K562 (cell line): ENCODE measurements around the gene GPR15. TPM values are rescaled to one million over a fixed set of nuclear protein-coding genes. Genes with fewer than 3 reads are reported as not detected.

Source experiments
- ATAC-seq: fragments of 200-7000 bp; cut with Tn5 transposase; 3 replicates; pipeline ENCODE4 v1.9.1; 2020; ENCODE audit warnings: moderate library complexity
- BruUV-seq: library from RNA; stranded (reverse); fragments of 400-500 nt; replicated peaks from 2 replicates; lab custom pipeline; 2021; lab: Mats Ljungman, UMichigan
- CTCF ChIA-PET: fragments of 300-600 bp; formaldehyde crosslinking; extraction: SDS; loops from one replicate; lab custom pipeline; 2021; ENCODE audit warnings: low intra/inter-chr PET ratio; lab: Yijun Ruan, JAX
- POLR2A ChIA-PET: fragments of 300-600, 350-650 bp; sonication (Branson Sonifier 250); formaldehyde crosslinking; extraction: SDS; loops from one replicate; lab custom pipeline; 2021; ENCODE audit warnings: antibody characterized with exemption, inconsistent platforms; lab: Yijun Ruan, JAX
- DNase-seq, 4 experiments: peaks; one replicate each; pipeline versions ENCODE4 v3.0.0 to v3.0.0-alpha.2; 2011 to 2018; ENCODE audit warnings: low spot score in 3 of 4, mixed read lengths in 3 of 4; ENCODE audit errors: extremely low read depth in 1 of 4
- FAIRE-seq: peaks from 2 replicates; lab custom pipeline; 2011; peaks lifted over from hg19 to GRCh38; lab: Jason Lieb, UNC
- H2AFZ ChIP-seq: 2 replicates; pipeline ENCODE4 v1.6.0; 2011; ENCODE audit warnings: low read depth, low read length, control low read depth, inconsistent platforms
- H3K27ac ChIP-seq: fragments of 200-600 bp; 3 replicates; pipeline ENCODE4 v1.8.0; 2011; ENCODE audit warnings: low read depth, mild to moderate bottlenecking, control low read depth, inconsistent platforms, low read length, moderate library complexity, mixed read lengths; ENCODE audit errors: extremely low read depth
- H3K27me3 ChIP-seq, 2 experiments: fragments of 300-600 bp in 1 of 2; 2 replicates in 1 of 2; 3 replicates in 1 of 2; pipeline versions ENCODE4 v1.6.0 to v1.8.0; 2011; ENCODE audit warnings: inconsistent platforms in 2 of 2, low read length in 2 of 2, mild to moderate bottlenecking in 1 of 2, mixed read lengths in 1 of 2, moderate library complexity in 1 of 2; ENCODE audit not compliant: control insufficient read depth in 2 of 2, insufficient read depth in 2 of 2
- H3K36me3 ChIP-seq: fragments of 300-600 bp; 3 replicates; pipeline ENCODE4 v1.8.0; 2011; ENCODE audit warnings: mild to moderate bottlenecking, low read length, inconsistent platforms; ENCODE audit not compliant: control insufficient read depth, insufficient read depth
- H3K4me1 ChIP-seq, 2 experiments: fragments of 200-600 bp in 1 of 2; replicated peaks in 1 of 2; 2 replicates in 1 of 2; 3 replicates in 1 of 2; pipeline versions ENCODE4 v1.5.1 to v1.8.0; 2011; ENCODE audit warnings: inconsistent platforms in 2 of 2, low read length in 2 of 2, mild to moderate bottlenecking in 1 of 2, mixed read lengths in 1 of 2, moderate library complexity in 1 of 2; ENCODE audit not compliant: control insufficient read depth in 2 of 2, insufficient read depth in 2 of 2
- H3K4me2 ChIP-seq: 2 replicates; pipeline ENCODE4 v1.6.1; 2011; ENCODE audit warnings: low read length, control low read depth, inconsistent platforms, mixed read lengths; ENCODE audit not compliant: insufficient read depth
- H3K4me3 ChIP-seq: fragments of 200-600 bp; sonication (generic), shearing (Covaris generic); 2 replicates; pipeline ENCODE4 v1.5.1; 2016; ENCODE audit warnings: control low read depth, inconsistent platforms
- H3K79me2 ChIP-seq: fragments of 200-600 bp; 3 replicates; pipeline ENCODE4 v1.8.0; 2011; ENCODE audit warnings: low read length, inconsistent platforms; ENCODE audit not compliant: control insufficient read depth, insufficient read depth
- H3K9ac ChIP-seq, 2 experiments: 2 replicates each; pipeline versions ENCODE4 v1.6.0 to v1.6.1; 2011; ENCODE audit warnings: low read depth in 2 of 2, low read length in 2 of 2, control low read depth in 1 of 2, inconsistent platforms in 1 of 2, mild to moderate bottlenecking in 1 of 2, mixed read lengths in 1 of 2; ENCODE audit not compliant: insufficient read depth in 1 of 2
- H3K9me1 ChIP-seq: one replicate; pipeline ENCODE4 v1.6.0; 2011; ENCODE audit warnings: inconsistent platforms, mild to moderate bottlenecking, low read length, moderate library complexity; ENCODE audit not compliant: control insufficient read depth, insufficient read depth
- H3K9me3 ChIP-seq: replicated peaks from 2 replicates; pipeline ENCODE4 v1.5.1; 2011; ENCODE audit warnings: low read depth, low read length, inconsistent platforms; ENCODE audit not compliant: control insufficient read depth, insufficient read depth
- H4K20me1 ChIP-seq: replicated peaks from 2 replicates; pipeline ENCODE4 v1.6.1; 2011; ENCODE audit warnings: low read length, inconsistent platforms, mixed read lengths; ENCODE audit not compliant: control insufficient read depth, insufficient read depth
- ARID1B ChIP-seq: fragments of 450-650 bp; IDR thresholded peaks from 2 replicates; pipeline ENCODE4 v1.6.1; 2016; ENCODE audit warnings: antibody characterized with exemption, mild to moderate bottlenecking, inconsistent platforms
- IFI16 ChIP-seq: fragments of 250-450 bp; sonication (Bioruptor Pico); IDR thresholded peaks from 2 replicates; pipeline ENCODE4 v2.1.2; 2022; ENCODE audit warnings: mild to moderate bottlenecking, inconsistent platforms
- IRF9 ChIP-seq: fragments of 450-650 bp; IDR thresholded peaks from 2 replicates; pipeline ENCODE4 v1.6.1; 2016; ENCODE audit warnings: missing biosample characterization, missing genetic modification characterization
- STAT5A ChIP-seq: IDR thresholded peaks from 2 replicates; pipeline ENCODE4 v1.6.1; 2012; ENCODE audit warnings: low read length, inconsistent platforms, borderline replicate concordance
- TAF7 ChIP-seq: fragments of 450-650 bp; IDR thresholded peaks from 2 replicates; pipeline ENCODE4 v1.6.1; 2016; ENCODE audit warnings: missing genetic modification characterization, missing compliant biosample characterization
- whole genome bisulfite sequencing: fragments of 100-300 bp; shearing (Covaris generic); methylation state at CpG from one replicate; pipeline ENCODE4 v1.1.6; 2016; ENCODE audit warnings: low coverage, mixed read lengths; ENCODE audit not compliant: insufficient coverage; ENCODE audit errors: missing lambda C conversion rate; 5-methylcytosine and 5-hydroxymethylcytosine counted together
- in situ Hi-C: fragments of 300-500 bp; cut with MboI; formaldehyde crosslinking; loops from 4 replicates; pipeline ENCODE4 v1.15.0; 2018; ENCODE audit warnings: inconsistent platforms, mixed read lengths
- intact Hi-C: fragments of 100-400 bp; cut with micrococcal nuclease; formaldehyde crosslinking; loops from 2 replicates; pipeline ENCODE4 v1.14.2; 2022
- polyA plus RNA-seq, 8 experiments: library from polyadenylated mRNA; depleted of rRNA in 4 of 8; stranded (reverse) in 5 of 8; unstranded in 3 of 8; fragments of >200 nt; fragmentation: Nextera tagmentation in 2 of 8; fragmentation: Illumina TruSeq in 1 of 8; extraction: Ambion mirVana in 2 of 8; extraction: Trizol in 1 of 8; gene quantifications; 2 replicates each; pipeline versions ENCODE4 v1.2.1 to v1.2.3, GENCODE V29; 2011 to 2014; ENCODE audit warnings: inconsistent platforms in 1 of 8, missing spikeins in 1 of 8
- total RNA-seq, 7 experiments: library from RNA; depleted of rRNA in 6 of 7; stranded (reverse); fragments of >200 nt in 6 of 7; fragmentation: Illumina TruSeq in 2 of 7; extraction: Trizol in 2 of 7; gene quantifications; 2 replicates each; pipeline versions ENCODE4 v1.2.1 to v1.2.3, GENCODE V29; 2011 to 2021; ENCODE audit warnings: low replicate concordance in 1 of 7
- TF ChIP-seq, protein P1 (sequence below): fragments of 250-450 bp; sonication (Bioruptor Pico); IDR thresholded peaks from 2 replicates; pipeline ENCODE4 v1.8.0; 2022; ENCODE audit warnings: inconsistent platforms, mild to moderate bottlenecking, moderate library complexity, borderline replicate concordance

Gene GPR15
- total and polyA plus RNA-seq, 9 of the 15 experiments (the other 6 are each of a cell fraction or from before 2014, with no cell fraction given): 0.13 TPM; not detected in 8

DNA sequence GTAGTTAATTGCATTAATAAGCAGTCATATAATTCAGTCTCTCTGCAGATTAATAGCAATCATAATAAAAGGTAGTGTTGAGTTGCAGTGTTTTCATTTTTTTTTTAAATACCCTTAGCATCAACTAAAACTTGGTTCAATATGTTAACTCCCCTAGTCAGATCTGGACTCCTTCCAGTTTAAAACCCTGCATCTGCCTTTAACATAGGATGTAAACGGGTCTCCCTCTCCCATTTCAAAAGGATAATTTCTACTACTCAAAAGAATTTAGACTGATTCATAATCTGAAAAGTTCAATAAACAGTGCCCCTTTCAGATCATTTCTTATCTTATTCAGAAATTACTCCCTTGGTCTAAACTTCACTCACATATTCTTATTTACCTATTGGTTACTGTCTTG is 50.3 kb downstream of the GPR15 start:
- no TSS peak for BruUV-seq
- intact Hi-C loops (no loop called here), in situ Hi-C loops (no loop called here)
- peaks cover 53% of the 10 kb centered on the region for H3K79me2 ChIP-seq
- WGBS: 67% methylated on average over 1 of the region's 1 CpG
- no peak overlapping the region for H3K9ac ChIP-seq
- H3K4me1 ChIP-seq: peaks cover 3 to 10% of the 10 kb centered on the region in 2 experiments
- no peaks in the 10 kb centered on the region for H3K9me3 ChIP-seq
- TF ChIP-seq ARID1B (no peak), TAF7 (tag) (no peak), IFI16 (CRISPR knock-in tag) (no peak), STAT5A (no peak), IRF9 (tag) (no peak)
- TF ChIP-seq, protein P1, sequence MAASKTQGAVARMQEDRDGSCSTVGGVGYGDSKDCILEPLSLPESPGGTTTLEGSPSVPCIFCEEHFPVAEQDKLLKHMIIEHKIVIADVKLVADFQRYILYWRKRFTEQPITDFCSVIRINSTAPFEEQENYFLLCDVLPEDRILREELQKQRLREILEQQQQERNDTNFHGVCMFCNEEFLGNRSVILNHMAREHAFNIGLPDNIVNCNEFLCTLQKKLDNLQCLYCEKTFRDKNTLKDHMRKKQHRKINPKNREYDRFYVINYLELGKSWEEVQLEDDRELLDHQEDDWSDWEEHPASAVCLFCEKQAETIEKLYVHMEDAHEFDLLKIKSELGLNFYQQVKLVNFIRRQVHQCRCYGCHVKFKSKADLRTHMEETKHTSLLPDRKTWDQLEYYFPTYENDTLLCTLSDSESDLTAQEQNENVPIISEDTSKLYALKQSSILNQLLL (CRISPR knock-in tag): no peak
- ChIA-PET POLR2A (interaction anchor here (0.6 kb wide), 1 partner anchor 41 kb away, joined by 3 read pairs; no protein-coding TSS in a partner anchor), CTCF (no interaction called here)
- no peak overlapping the region for H3K4me3 ChIP-seq
- H3K27ac ChIP-seq: no peak overlapping the region
- FAIRE-seq (no peak), DNase-seq (no peak), ATAC-seq (no peak)
- no peaks in the 10 kb centered on the region for H3K9me1 ChIP-seq
- H3K36me3 ChIP-seq: peaks cover 73% of the 10 kb centered on the region
- no peaks in the 10 kb centered on the region for H3K27me3 ChIP-seq
- no peak overlapping the region for H3K4me2 ChIP-seq
- no peak overlapping the region for H2AFZ ChIP-seq
- H4K20me1 ChIP-seq: 0 out of 2 replicates have a peak, but pooled peaks cover 3% of the 10 kb centered on the region
